Neuronal stem cell (in vitro differentiated cells): ENCODE measurements around the gene RITA1.

Experiments
- DNase-seq: peaks from one replicate; pipeline ENCODE4 v3.0.0-alpha.2; 2013; ENCODE audit warnings: low spot score
- H2AFZ ChIP-seq: one replicate; pipeline ENCODE4 v1.6.1; 2013; ENCODE audit warnings: mild to moderate bottlenecking, low read length, inconsistent platforms
- H2AK5ac ChIP-seq: 2 replicates; pipeline ENCODE4 v1.6.1; 2013; ENCODE audit warnings: low read depth, mild to moderate bottlenecking, inconsistent platforms, low read length, moderate library complexity, mixed read lengths
- H2BK120ac ChIP-seq: 2 replicates; pipeline ENCODE4 v1.6.1; 2013; ENCODE audit warnings: low read depth, mild to moderate bottlenecking, inconsistent platforms, low read length, moderate library complexity, mixed read lengths
- H2BK12ac ChIP-seq: one replicate; pipeline ENCODE4 v1.6.1; 2013; ENCODE audit warnings: low read length, inconsistent platforms
- H2BK15ac ChIP-seq: 2 replicates; pipeline ENCODE4 v1.6.1; 2013; ENCODE audit warnings: mild to moderate bottlenecking, low read length, inconsistent platforms, mixed read lengths
- H2BK5ac ChIP-seq: one replicate; pipeline ENCODE4 v1.6.1; 2013; ENCODE audit warnings: inconsistent platforms, mild to moderate bottlenecking, low read length, moderate library complexity
- H3K14ac ChIP-seq: one replicate; pipeline ENCODE4 v1.6.1; 2013; ENCODE audit warnings: low read length, inconsistent platforms
- H3K18ac ChIP-seq: 2 replicates; pipeline ENCODE4 v1.6.1; 2013; ENCODE audit warnings: low read length, inconsistent platforms
- H3K23ac ChIP-seq: 2 replicates; pipeline ENCODE4 v1.6.1; 2013; ENCODE audit warnings: low read depth, mild to moderate bottlenecking, mixed read lengths, low read length, inconsistent platforms; ENCODE audit not compliant: poor library complexity
- H3K27ac ChIP-seq: replicated peaks from 3 replicates; pipeline ENCODE4 v1.5.1; 2013; ENCODE audit warnings: low read length, inconsistent platforms
- H3K27me3 ChIP-seq, 3 experiments: 2 replicates each; pipeline ENCODE4 v1.6.1; 2013; ENCODE audit warnings: low read length in 3 of 3, mild to moderate bottlenecking in 2 of 3, inconsistent platforms in 1 of 3, low read depth in 1 of 3, mixed read lengths in 1 of 3, moderate library complexity in 1 of 3; ENCODE audit not compliant: control insufficient read depth in 3 of 3, insufficient read depth in 3 of 3
- H3K36me3 ChIP-seq, 2 donors: replicated peaks in 1 of 2; 2 replicates each; pipeline ENCODE4 v1.6.1; 2013; ENCODE audit warnings: low read length in 2 of 2; ENCODE audit not compliant: control insufficient read depth in 2 of 2, insufficient read depth in 2 of 2
- H3K4ac ChIP-seq: 2 replicates; pipeline ENCODE4 v1.6.1; 2013; ENCODE audit warnings: inconsistent platforms, mild to moderate bottlenecking, low read length, moderate library complexity
- H3K4me1 ChIP-seq, 2 donors: 1 replicate in 1 of 2; 2 replicates in 1 of 2; pipeline ENCODE4 v1.6.1; 2013; ENCODE audit warnings: low read length in 2 of 2, low read depth in 1 of 2; ENCODE audit not compliant: control insufficient read depth in 2 of 2, insufficient read depth in 1 of 2
- H3K4me2 ChIP-seq: one replicate; pipeline ENCODE4 v1.6.1; 2013; ENCODE audit warnings: mild to moderate bottlenecking, low read length, inconsistent platforms; ENCODE audit not compliant: insufficient read depth, poor library complexity, severe bottlenecking
- H3K4me3 ChIP-seq, 2 donors: 2 replicates each; pipeline ENCODE4 v1.5.1; 2013; ENCODE audit warnings: low read length in 2 of 2, mild to moderate bottlenecking in 2 of 2, inconsistent platforms in 1 of 2, moderate library complexity in 1 of 2
- H3K79me1 ChIP-seq: one replicate; pipeline ENCODE4 v1.6.1; 2013; ENCODE audit warnings: low read depth, mild to moderate bottlenecking, inconsistent platforms, low read length, moderate library complexity
- H3K9ac ChIP-seq: one replicate; pipeline ENCODE4 v1.6.1; 2013; ENCODE audit warnings: mild to moderate bottlenecking, low read depth, low read length, inconsistent platforms; ENCODE audit not compliant: poor library complexity
- H3K9me3 ChIP-seq, 2 donors: replicated peaks in 1 of 2; 2 replicates each; pipeline versions ENCODE3 to v1.6.1; 2013; ENCODE audit warnings: low read length in 2 of 2, mild to moderate bottlenecking in 2 of 2, inconsistent platforms in 1 of 2, low read depth in 1 of 2, mixed read lengths in 1 of 2, moderate library complexity in 1 of 2; ENCODE audit not compliant: control insufficient read depth in 2 of 2, insufficient read depth in 1 of 2
- H4K8ac ChIP-seq: one replicate; pipeline ENCODE4 v1.6.1; 2013; ENCODE audit warnings: low read depth, mild to moderate bottlenecking, inconsistent platforms, low read length, moderate library complexity
- H4K91ac ChIP-seq: one replicate; pipeline ENCODE4 v1.6.1; 2013; ENCODE audit warnings: low read length, low read depth, mild to moderate bottlenecking, inconsistent platforms; ENCODE audit not compliant: poor library complexity
- WGBS, 2 donors: extraction: QIAGEN DNeasy Blood & Tissue Kit; methylation state at CpG; one replicate each; pipeline ENCODE4 v1.1.7; 2013; ENCODE audit warnings: missing lambda C conversion rate in 2 of 2, mixed read lengths in 1 of 2; ENCODE audit not compliant: insufficient read length in 2 of 2, insufficient replicate concordance in 1 of 2; ENCODE audit errors: extremely low coverage in 2 of 2; 5-methylcytosine and 5-hydroxymethylcytosine counted together

Gene RITA1

DNA sequence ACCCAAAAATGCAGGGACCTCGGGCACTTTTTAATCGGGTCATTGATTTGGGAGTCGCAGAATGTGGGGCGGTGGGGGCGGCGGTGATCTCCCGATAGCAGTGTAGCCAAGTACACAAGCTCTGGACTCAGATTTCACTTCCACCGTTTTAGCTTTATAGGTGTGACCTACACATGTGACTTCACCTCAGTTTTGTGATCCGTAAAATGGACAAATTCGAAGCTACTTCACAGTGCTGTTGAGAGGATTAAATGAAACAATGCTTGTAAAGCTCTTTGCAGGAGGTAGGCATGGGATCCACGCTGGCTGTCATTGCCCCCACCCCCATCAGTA, 478 bp downstream of the RITA1 start:
- no peak for DNase-seq
- no peak overlapping the region for H2BK15ac ChIP-seq
- peak overlapping the region; percentile 99 for H2BK5ac ChIP-seq
- no peak overlapping the region for H3K27ac ChIP-seq
- no peak overlapping the region for H4K8ac ChIP-seq
- peak overlapping the region; percentile 77 for H3K4me2 ChIP-seq
- peak overlapping the region; percentile 80 for H3K23ac ChIP-seq
- H3K27me3 ChIP-seq, result no peaks in the 10 kb centered on the region
- H3K4me1 ChIP-seq, result peaks cover 3 to 8% of the 10 kb centered on the region in 2 donors
- H3K9me3 ChIP-seq, result no peaks in the 10 kb centered on the region
- peak overlapping the region; percentile 89 for H3K18ac ChIP-seq
- no peak overlapping the region for H3K4ac ChIP-seq
- peak overlapping the region; percentile 100 for H2AFZ ChIP-seq
- H2BK12ac ChIP-seq, result no peak overlapping the region
- H4K91ac ChIP-seq, result no peak overlapping the region
- H2AK5ac ChIP-seq, result no peak overlapping the region
- no CpG with 5 or more reads among the region's 11 CpGs for WGBS, 2 donors
- peak overlapping the region; percentile 98 for H3K4me3 ChIP-seq
- peaks cover 11 to 36% of the 10 kb centered on the region in 2 donors for H3K36me3 ChIP-seq
- H3K14ac ChIP-seq, result peak overlapping the region; percentile 78
- no peak overlapping the region for H2BK120ac ChIP-seq
- H3K79me1 ChIP-seq, result peaks cover 8% of the 10 kb centered on the region
- peak overlapping the region; percentile 80 for H3K9ac ChIP-seq

- H3K36me3 ChIP-seq, result peaks cover 16 to 38% of the 10 kb centered on the region in 2 donors
- H3K4me1 ChIP-seq, result peaks cover 3 to 8% of the 10 kb centered on the region in 2 donors
- no peak overlapping the region for H2BK12ac ChIP-seq
- no peak overlapping the region for H2BK5ac ChIP-seq
- no peak overlapping the region for H3K18ac ChIP-seq
- H3K4me2 ChIP-seq, result no peak overlapping the region
- no peak overlapping the region for H3K4ac ChIP-seq
- H3K4me3 ChIP-seq, result peak overlapping the region in 1 of 2 donors; percentile 98
- no peak overlapping the region for H2AFZ ChIP-seq
- H3K9ac ChIP-seq, result peak overlapping the region; percentile 50
- no peaks in the 10 kb centered on the region for H3K9me3 ChIP-seq
- no peak overlapping the region for H3K23ac ChIP-seq
- no peak overlapping the region for H2BK15ac ChIP-seq
- no peak for DNase-seq
- no peak overlapping the region for H2BK120ac ChIP-seq
- H3K79me1 ChIP-seq, result peaks cover 7% of the 10 kb centered on the region
- no peak overlapping the region for H4K8ac ChIP-seq
- H2AK5ac ChIP-seq, result no peak overlapping the region
- H3K14ac ChIP-seq, result no peak overlapping the region
- H4K91ac ChIP-seq, result no peak overlapping the region
- H3K27me3 ChIP-seq, result no peaks in the 10 kb centered on the region
- no CpG with 5 or more reads among the region's 16 CpGs for WGBS, 2 donors
- H3K27ac ChIP-seq, result no peak overlapping the region
Observed at GRCh38 chr12:113186666-113187325, 1.3 kb downstream of the RITA1 start.

GRCh38 chr12:113189361-113189760, 3.8 kb downstream of the RITA1 start:
- peaks cover 15 to 44% of the 10 kb centered on the region in 2 donors for H3K36me3 ChIP-seq
- H3K18ac ChIP-seq, result no peak overlapping the region

GRCh38 chr12:113190761-113191160, 5.2 kb downstream of the RITA1 start:
- Histone ChIP-seq H3K4ac (no peak overlapping the region), H2BK120ac (no peak overlapping the region), H3K14ac (no peak overlapping the region), H3K18ac (no peak overlapping the region), H2BK5ac (no peak overlapping the region), H3K4me3 (no peak overlapping the region), H3K9me3 (no peaks in the 10 kb centered on the region), H2BK12ac (no peak overlapping the region), H3K27me3 (no peaks in the 10 kb centered on the region), H4K91ac (no peak overlapping the region), H3K4me1 (peaks cover 6 to 16% of the 10 kb centered on the region in 2 donors), H3K4me2 (no peak overlapping the region), H3K79me1 (peaks cover 3% of the 10 kb centered on the region), H2BK15ac (no peak overlapping the region), H3K36me3 (peaks cover 15 to 44% of the 10 kb centered on the region in 2 donors), H3K9ac (no peak overlapping the region), H3K27ac (peak overlapping the region; percentile 28), H2AFZ (peak overlapping the region; percentile 24), H3K23ac (no peak overlapping the region), H2AK5ac (no peak overlapping the region), H4K8ac (no peak overlapping the region)
- no CpG with 5 or more reads among the region's 4 CpGs for WGBS, 2 donors
- no peak for DNase-seq

More at GRCh38 chr12:113189361-113189760, 3.8 kb downstream of the RITA1 start:
- Histone ChIP-seq H2BK12ac (no peak overlapping the region), H3K9ac (no peak overlapping the region), H3K14ac (no peak overlapping the region), H4K8ac (no peak overlapping the region), H2BK5ac (no peak overlapping the region), H3K4ac (no peak overlapping the region), H4K91ac (no peak overlapping the region), H3K4me3 (peak overlapping the region in 1 of 2 donors; percentile 13), H3K27me3 (no peaks in the 10 kb centered on the region), H2AFZ (no peak overlapping the region), H3K23ac (no peak overlapping the region), H3K9me3 (no peaks in the 10 kb centered on the region), H3K4me1 (peaks cover 3 to 11% of the 10 kb centered on the region in 2 donors), H2AK5ac (no peak overlapping the region), H2BK120ac (no peak overlapping the region), H3K27ac (no peak overlapping the region), H3K4me2 (no peak overlapping the region), H3K79me1 (peaks cover 3% of the 10 kb centered on the region), H2BK15ac (no peak overlapping the region)
- WGBS, 2 donors, result no CpG with 5 or more reads among the region's 2 CpGs
- no peak for DNase-seq
